SK-N-SH treated with all-trans-retinoic acid at 6 μM for 48 hours (cell line): ENCODE measurements around the gene SPRYD7.
A peak's percentile ranks its signal among the peaks of the same experiment; 100 is the strongest.
"Not testable (repeated sequence)": the region's sequence is repeated elsewhere in the genome, so short reads cannot be mapped to it uniquely, and the experiment has no call there.

Experiments used
- ATAC-seq: fragments of 200-7000 bp; cut with Tn5 transposase; 3 replicates; pipeline ENCODE4 v1.9.1; 2020; ENCODE audit warnings: mild to moderate bottlenecking, moderate library complexity
- ARNTL ChIP-seq: fragments of 450-650 bp; formaldehyde crosslinking; IDR thresholded peaks from 2 replicates; pipeline ENCODE4 v1.5.0; 2020; ENCODE audit warnings: low read depth, mild to moderate bottlenecking, moderate library complexity, borderline replicate concordance
- BACH2 ChIP-seq: fragments of 250-450 bp; sonication (Bioruptor Pico); IDR thresholded peaks from 2 replicates; pipeline ENCODE4 v1.9.0; 2021; ENCODE audit warnings: mild to moderate bottlenecking, borderline replicate concordance
- CREB5 ChIP-seq: fragments of 250-450 bp; sonication (Bioruptor Pico); IDR thresholded peaks from 2 replicates; pipeline ENCODE4 v1.5.1; 2020; ENCODE audit warnings: low read depth, mild to moderate bottlenecking, moderate library complexity
- CSDC2 ChIP-seq: fragments of 250-450 bp; sonication (Bioruptor Pico); IDR thresholded peaks from 2 replicates; pipeline ENCODE4 v1.5.0; 2020; ENCODE audit warnings: mild to moderate bottlenecking, moderate library complexity
- CSRNP3 ChIP-seq: fragments of 250-450 bp; sonication (Bioruptor Pico); IDR thresholded peaks from 2 replicates; pipeline ENCODE4 v1.5.1; 2021; ENCODE audit warnings: mild to moderate bottlenecking, moderate library complexity
- ESRRG ChIP-seq: fragments of 250-450 bp; sonication (Bioruptor Pico); IDR thresholded peaks from 2 replicates; pipeline ENCODE4 v1.6.1; 2021; ENCODE audit warnings: mild to moderate bottlenecking
- GLIS3 ChIP-seq: fragments of 250-450 bp; sonication (Bioruptor Pico); IDR thresholded peaks from 2 replicates; pipeline ENCODE4 v1.5.0; 2020; ENCODE audit warnings: mild to moderate bottlenecking, moderate library complexity
- ISL1 ChIP-seq: fragments of 250-450 bp; sonication (Bioruptor Pico); IDR thresholded peaks from 2 replicates; pipeline ENCODE4 v2.1.2; 2022; ENCODE audit warnings: mild to moderate bottlenecking, moderate library complexity
- PATZ1 ChIP-seq: fragments of 250-450 bp; sonication (Bioruptor Pico); IDR thresholded peaks from 2 replicates; pipeline ENCODE4 v1.8.0; 2020; ENCODE audit warnings: mild to moderate bottlenecking, moderate library complexity, borderline replicate concordance
- POU6F1 ChIP-seq: fragments of 250-450 bp; sonication (Bioruptor Pico); IDR thresholded peaks from 2 replicates; pipeline ENCODE4 v1.8.0; 2021; ENCODE audit warnings: low read depth, mild to moderate bottlenecking, moderate library complexity, borderline replicate concordance
- PPARA ChIP-seq: fragments of 250-450 bp; sonication (Bioruptor Pico); IDR thresholded peaks from 2 replicates; pipeline ENCODE4 v1.5.0; 2020; ENCODE audit warnings: mild to moderate bottlenecking, borderline replicate concordance
- RARB ChIP-seq: fragments of 250-450 bp; sonication (Bioruptor Pico); IDR thresholded peaks from 2 replicates; pipeline ENCODE4 v1.8.0; 2021; ENCODE audit warnings: mild to moderate bottlenecking, moderate library complexity
- SNAI2 ChIP-seq: fragments of 250-450 bp; sonication (Bioruptor Pico); IDR thresholded peaks from 2 replicates; pipeline ENCODE4 v1.5.0; 2020; ENCODE audit warnings: mild to moderate bottlenecking, moderate library complexity
- TCF4 ChIP-seq: fragments of 250-450 bp; sonication (Bioruptor Pico); IDR thresholded peaks from 2 replicates; pipeline ENCODE4 v1.8.0; 2021; ENCODE audit warnings: mild to moderate bottlenecking, moderate library complexity, borderline replicate concordance
- TOX ChIP-seq: fragments of 250-450 bp; sonication (Bioruptor Pico); IDR thresholded peaks from 2 replicates; pipeline ENCODE4 v1.8.0; 2021; ENCODE audit warnings: mild to moderate bottlenecking, moderate library complexity, borderline replicate concordance
- TSHZ2 ChIP-seq: fragments of 250-450 bp; sonication (Bioruptor Pico); IDR thresholded peaks from 2 replicates; pipeline ENCODE4 v1.5.0; 2020; ENCODE audit warnings: mild to moderate bottlenecking, moderate library complexity
- ZC3H10 ChIP-seq: fragments of 250-450 bp; sonication (Bioruptor Pico); IDR thresholded peaks from 2 replicates; pipeline ENCODE4 v1.5.1; 2021; ENCODE audit warnings: mild to moderate bottlenecking, moderate library complexity
- ZFP3 ChIP-seq: fragments of 250-450 bp; sonication (Bioruptor Pico); IDR thresholded peaks from 2 replicates; pipeline ENCODE4 v1.5.0; 2020; ENCODE audit warnings: mild to moderate bottlenecking, moderate library complexity
- ZFP30 ChIP-seq: fragments of 450-650 bp; formaldehyde crosslinking; IDR thresholded peaks from 2 replicates; pipeline ENCODE4 v1.5.0; 2022; ENCODE audit warnings: mild to moderate bottlenecking, moderate library complexity
- ZNF565 ChIP-seq: fragments of 450-650 bp; formaldehyde crosslinking; conservative IDR thresholded peaks from 2 replicates; pipeline ENCODE4 v1.5.0; 2020; ENCODE audit warnings: low read depth, mild to moderate bottlenecking, moderate library complexity
- ZNF70 ChIP-seq: fragments of 450-650 bp; formaldehyde crosslinking; IDR thresholded peaks from 2 replicates; pipeline ENCODE4 v1.5.0; 2020; ENCODE audit warnings: mild to moderate bottlenecking, moderate library complexity
- ZNF8 ChIP-seq: fragments of 450-650 bp; formaldehyde crosslinking; IDR thresholded peaks from 2 replicates; pipeline ENCODE4 v1.5.0; 2020; ENCODE audit warnings: mild to moderate bottlenecking, moderate library complexity

The SPRYD7 gene

GRCh38 chr13:49922301-49922700 is 13.8 kb downstream of the SPRYD7 start:
- no peak for ATAC-seq
- TF ChIP-seq ZFP30 (CRISPR knock-in tag) (no peak), SNAI2 (no peak), GLIS3 (CRISPR knock-in tag) (no peak), TOX (CRISPR knock-in tag) (no peak), BACH2 (no peak), ESRRG (CRISPR knock-in tag) (no peak), TCF4 (CRISPR knock-in tag) (no peak), TSHZ2 (CRISPR knock-in tag) (no peak), PATZ1 (CRISPR knock-in tag) (no peak), RARB (CRISPR knock-in tag) (no peak), ISL1 (CRISPR knock-in tag) (no peak), ZFP3 (CRISPR knock-in tag) (no peak), POU6F1 (no peak), ZNF70 (CRISPR knock-in tag) (no peak), ZNF8 (CRISPR knock-in tag) (no peak), ZNF565 (no peak), CREB5 (CRISPR knock-in tag) (no peak), ARNTL (CRISPR knock-in tag) (no peak), CSDC2 (CRISPR knock-in tag) (no peak)

GRCh38 chr13:49920969-49921368 is 15.2 kb downstream of the SPRYD7 start:
- ATAC-seq, result not testable (repeated sequence)

- peak; percentile 23; the same call in 1 of the 2 replicates for TF ChIP-seq ISL1 (CRISPR knock-in tag)
- ATAC-seq, result not testable (repeated sequence)
These were observed 18.0 kb downstream of the SPRYD7 start for GRCh38 chr13:49918106-49918505.

- no peak for ATAC-seq
- TF ChIP-seq CSRNP3 (CRISPR knock-in tag) (no peak), PPARA (CRISPR knock-in tag) (no peak), ESRRG (CRISPR knock-in tag) (no peak), GLIS3 (CRISPR knock-in tag) (no peak), ZNF565 (no peak), ZC3H10 (CRISPR knock-in tag) (no peak), SNAI2 (no peak), TCF4 (CRISPR knock-in tag) (no peak), ZNF8 (CRISPR knock-in tag) (no peak), RARB (CRISPR knock-in tag) (no peak), TOX (CRISPR knock-in tag) (no peak), TSHZ2 (CRISPR knock-in tag) (no peak), ARNTL (CRISPR knock-in tag) (no peak), POU6F1 (no peak), ZFP3 (CRISPR knock-in tag) (no peak)
These were observed 21.2 kb downstream of the SPRYD7 start for GRCh38 chr13:49914947-49915346.
